ENCODE results near the gene FAM53B.

Gene FAM53B

DNA sequence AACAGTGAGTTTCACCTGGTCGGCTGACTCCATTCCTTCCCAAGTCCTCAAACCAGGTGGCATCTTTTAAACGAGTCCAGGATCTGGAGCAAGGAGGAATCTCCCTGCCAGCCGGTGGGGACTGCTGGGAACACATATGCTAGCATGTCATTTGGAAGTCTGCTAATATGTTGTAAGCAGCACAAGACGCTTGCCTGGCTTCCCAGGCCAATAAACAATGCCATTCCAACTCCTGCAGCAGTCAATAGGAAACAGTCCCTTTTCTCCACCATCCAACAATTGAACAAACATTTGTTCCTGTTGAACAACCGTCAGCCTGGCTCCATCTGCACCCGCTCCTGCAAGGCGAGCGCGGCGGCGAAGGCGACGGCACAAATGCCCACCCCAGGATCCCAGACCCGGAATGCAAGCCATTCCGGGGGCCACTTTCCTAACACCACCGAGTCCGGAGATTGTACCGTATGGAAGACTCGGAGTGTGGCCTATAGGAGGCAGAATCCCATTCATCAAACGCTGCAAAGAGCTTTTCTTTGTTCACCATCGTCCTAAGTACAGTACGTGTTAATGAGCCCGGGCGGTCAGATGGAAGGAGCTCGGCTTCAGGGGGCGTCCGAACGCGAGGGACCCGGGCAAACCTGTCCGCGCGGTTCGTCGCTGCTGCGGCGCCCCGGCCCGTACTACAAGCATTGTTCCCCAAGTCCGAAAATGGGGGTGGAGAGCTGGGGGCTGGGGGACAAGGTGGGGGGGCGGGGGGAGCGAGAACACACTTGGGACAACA is 1.6 kb downstream of the FAM53B start:
- DNase-seq (ENCODE audit: low spot score) (peak; percentile 30), FAIRE-seq (no peak)

GRCh38 chr10:124741922-124742412 is 2.2 kb downstream of the FAM53B start:
- FAIRE-seq (no peak), DNase-seq (ENCODE audit: low spot score) (no peak)

DNA sequence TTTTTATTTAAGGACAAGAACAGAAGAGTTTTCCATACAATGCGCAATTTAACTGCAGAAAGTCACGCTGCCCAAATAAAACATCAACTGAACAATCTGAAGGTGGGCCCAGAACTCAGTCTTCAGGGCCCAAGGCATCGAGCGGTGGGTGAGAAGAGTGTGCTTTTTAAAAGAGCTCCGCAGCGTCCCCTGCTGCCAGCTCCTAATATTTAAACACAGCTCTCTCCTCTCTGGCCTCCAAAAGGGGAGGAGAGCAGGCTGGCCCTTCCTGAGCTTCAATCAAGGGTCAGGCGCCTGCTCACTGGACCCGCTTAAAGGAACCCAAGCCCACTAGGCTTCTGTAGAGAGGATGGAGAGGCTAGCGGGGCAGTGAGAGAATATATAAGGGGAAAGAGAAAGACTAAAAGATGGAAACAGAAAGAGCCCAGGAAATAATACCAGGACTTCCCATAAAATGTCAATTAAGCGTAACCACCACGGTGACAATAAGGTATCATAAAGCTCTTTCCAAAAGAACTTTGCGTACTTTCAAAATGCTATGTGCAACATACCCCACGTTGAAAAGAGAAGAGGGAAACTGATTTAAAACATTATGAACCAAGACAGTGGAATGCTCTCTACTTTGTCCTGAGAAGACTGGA is 2.8 kb downstream of the FAM53B start:
- peak; percentile 72 for DNase-seq (ENCODE audit: low spot score)
- FAIRE-seq, result no peak

DNA sequence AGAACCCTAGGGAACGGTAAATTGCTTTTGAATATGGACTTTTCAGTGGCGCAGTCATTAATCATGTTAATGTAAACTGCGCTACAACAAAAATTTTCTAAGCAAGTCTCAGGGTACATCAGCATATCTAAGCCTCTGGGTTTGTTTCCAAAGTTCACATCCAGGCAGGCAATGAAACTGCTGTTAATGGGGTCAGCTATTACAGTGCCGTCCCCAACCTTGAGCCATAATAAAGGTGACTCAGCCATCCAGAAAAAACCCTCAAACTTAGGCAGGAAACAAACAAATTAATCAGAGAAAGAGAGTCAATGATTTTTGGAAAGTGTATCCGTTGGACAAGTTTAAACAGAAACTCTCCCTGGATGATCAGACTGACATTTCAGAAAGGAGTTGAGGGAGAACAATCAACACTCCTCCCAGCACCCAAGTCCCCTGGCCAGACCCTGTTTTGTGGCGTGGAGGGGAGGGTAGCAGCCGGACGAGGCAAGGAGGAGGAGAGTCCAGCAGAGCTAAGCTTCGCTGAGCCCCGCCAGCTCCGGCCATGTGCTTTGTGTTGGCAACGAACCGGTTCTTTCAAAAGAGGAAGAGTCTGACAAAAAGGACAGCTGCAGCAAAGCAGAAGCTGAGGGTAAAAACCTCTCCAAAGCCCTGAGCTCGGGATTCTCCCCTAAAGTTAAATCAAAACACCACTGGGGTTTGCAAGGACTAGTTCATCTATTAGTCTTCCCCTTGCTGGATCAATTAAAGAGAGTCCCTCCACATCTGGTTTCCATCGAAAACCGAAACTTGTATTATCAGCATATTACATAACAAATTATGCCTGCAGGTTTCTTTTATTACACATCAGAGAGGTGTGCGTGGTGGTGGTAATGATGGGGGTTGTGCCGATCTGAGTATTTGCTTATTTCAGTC is 3.6 kb downstream of the FAM53B start:
- FAIRE-seq, result no peak

GRCh38 chr10:124739986-124740368 is 4.2 kb downstream of the FAM53B start:
- no peak for FAIRE-seq
- no peak for DNase-seq (ENCODE audit: low spot score)

More for the DNA sequence above, 3.6 kb downstream of the FAM53B start:
- DNase-seq (ENCODE audit: low spot score), result no peak

- DNase-seq (ENCODE audit: low spot score) (no peak), FAIRE-seq (no peak)
Observed at GRCh38 chr10:124739119-124739921, 4.9 kb downstream of the FAM53B start.

DNA sequence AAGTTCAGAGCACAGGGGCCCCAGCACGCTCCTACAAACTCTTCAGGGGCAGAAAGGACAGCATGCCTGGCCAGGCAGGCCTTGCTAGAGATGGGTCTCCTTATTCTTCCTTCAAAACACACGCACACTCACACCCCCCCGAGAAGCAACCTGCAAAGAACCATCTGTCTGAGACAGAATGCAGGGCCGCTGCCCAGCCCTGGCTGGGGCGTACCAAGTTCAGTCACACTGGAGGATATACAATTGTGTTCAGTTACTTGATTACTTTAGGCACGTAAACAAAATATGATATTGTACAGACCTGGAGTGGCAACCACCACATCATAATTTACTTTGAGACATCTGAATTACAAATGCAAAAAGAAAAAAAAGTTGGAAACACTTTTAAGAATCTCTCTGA is 5.7 kb downstream of the FAM53B start:
- DNase-seq (ENCODE audit: low spot score) (no peak), FAIRE-seq (no peak)

- DNase-seq (ENCODE audit: low spot score) (no peak), FAIRE-seq (no peak)
Observed at GRCh38 chr10:124737708-124738107, 6.5 kb downstream of the FAM53B start.

GRCh38 chr10:124737221-124737620 is 7.0 kb downstream of the FAM53B start:
- FAIRE-seq (no peak), DNase-seq (ENCODE audit: low spot score) (no peak)

DNA sequence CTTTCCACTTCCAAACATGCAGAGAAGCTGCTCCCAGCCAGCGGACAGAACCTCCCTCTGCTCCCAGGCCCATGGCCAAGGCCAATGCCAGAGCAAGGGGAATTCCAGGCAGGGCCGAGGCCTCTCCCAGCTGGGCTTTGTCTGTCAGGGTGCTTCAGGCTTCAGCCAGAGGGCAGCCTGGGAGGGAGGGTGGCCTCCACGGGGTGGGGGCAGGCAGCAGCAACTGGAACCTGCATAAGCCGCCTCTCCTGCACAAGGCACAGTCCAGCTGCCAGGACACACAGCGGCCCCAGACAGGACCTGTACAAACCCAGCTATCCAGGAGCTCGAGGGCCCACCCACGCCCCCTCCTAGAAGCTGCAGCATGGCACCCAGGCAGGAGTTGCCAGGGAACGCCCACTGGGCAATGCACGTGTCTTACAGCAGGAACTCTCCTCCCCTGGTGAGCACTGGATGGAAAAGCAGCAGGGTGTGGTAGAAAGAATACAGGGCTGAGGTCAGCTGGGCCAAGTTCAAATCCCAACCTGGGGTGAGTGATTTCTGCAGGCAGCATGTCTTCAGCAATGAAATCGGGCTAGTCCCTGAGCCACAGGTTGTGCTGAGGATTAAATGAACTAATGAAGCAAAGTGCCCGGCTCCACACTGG is 7.6 kb downstream of the FAM53B start:
- DNase-seq (ENCODE audit: low spot score), result no peak
- no peak for FAIRE-seq

DNA sequence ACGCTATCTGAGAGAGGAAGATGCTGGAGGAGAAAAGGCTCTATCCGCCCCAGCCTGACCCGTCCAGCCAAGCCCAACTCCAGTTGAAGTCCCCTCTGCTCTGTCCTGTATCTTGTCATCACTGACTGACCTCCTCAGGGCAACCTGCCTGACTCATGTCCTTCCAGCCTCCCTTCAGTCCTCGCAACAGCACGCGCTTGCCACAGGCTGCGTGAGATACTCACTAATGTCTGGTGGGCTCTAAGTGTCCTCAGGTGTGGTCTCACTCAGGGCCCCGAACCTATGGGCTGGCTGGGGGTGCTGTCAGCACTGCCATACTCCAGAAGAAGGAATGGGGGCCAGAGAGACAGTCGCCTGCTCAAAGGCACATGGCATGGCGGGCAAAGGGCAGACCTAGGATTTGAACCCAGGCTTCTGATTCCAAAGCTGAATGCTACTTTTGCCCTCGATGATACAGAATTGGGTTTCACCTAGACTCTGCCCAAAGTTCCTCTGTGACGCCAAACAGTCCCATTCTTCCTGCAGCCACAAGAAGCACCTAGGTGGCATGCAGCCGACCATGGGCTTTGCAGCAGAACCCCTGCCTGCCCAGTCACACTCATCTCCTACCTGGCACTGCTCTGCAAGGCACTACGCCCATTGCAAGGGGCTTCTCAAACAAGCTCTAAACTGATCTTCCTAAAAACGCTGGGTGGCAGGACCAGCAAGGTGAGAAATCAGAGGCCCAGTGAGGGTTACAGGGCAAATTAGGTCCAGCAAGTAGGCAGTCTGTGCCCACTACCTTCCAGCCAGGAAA is 8.5 kb downstream of the FAM53B start:
- DNase-seq (ENCODE audit: low spot score), result no peak
- no peak for FAIRE-seq

DNA sequence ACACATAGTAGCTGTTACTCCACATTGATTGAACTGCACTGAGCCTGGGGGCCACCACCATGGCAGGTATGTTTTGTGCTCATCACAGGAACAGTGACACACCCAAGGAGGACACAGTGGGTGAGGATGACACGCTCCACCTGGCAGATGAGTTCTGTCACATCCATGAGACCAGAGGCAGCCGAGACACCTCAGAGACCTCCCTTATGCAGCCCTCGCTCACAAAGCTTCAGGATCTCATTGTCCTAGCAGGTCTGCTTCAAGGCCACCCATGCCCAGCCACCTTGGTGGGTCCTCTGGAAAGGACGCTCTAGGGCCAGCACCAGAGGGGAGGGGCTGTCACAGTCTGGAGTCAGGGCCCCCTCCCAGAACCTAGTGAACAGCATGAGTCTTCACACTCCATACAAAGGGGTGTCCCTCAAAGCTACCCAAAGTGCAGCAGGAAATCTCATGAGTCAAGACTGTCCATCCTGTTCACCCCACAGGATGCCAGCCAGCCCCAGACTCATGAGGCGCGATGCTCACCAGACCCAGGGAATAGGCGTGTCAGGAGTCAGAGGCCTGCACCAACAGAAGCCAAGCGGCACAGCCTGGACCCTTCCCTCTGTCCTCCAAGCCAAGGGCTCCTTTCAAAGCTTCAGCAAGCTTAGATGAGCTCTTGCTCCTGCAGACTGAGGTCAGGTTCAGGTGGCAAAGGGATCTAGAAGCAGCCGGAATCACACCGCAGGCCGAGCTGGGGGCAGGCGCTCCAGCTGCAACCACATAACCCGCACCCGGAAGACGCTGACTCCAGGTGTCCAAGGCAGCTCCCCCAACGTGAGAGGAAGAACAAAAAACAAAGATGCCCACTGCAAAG is 9.6 kb downstream of the FAM53B start:
- no peak for FAIRE-seq
- no peak for DNase-seq (ENCODE audit: low spot score)

- DNase-seq (ENCODE audit: low spot score) (no peak), FAIRE-seq (no peak)
Observed at GRCh38 chr10:124733571-124734245, 10.5 kb downstream of the FAM53B start.

DNA sequence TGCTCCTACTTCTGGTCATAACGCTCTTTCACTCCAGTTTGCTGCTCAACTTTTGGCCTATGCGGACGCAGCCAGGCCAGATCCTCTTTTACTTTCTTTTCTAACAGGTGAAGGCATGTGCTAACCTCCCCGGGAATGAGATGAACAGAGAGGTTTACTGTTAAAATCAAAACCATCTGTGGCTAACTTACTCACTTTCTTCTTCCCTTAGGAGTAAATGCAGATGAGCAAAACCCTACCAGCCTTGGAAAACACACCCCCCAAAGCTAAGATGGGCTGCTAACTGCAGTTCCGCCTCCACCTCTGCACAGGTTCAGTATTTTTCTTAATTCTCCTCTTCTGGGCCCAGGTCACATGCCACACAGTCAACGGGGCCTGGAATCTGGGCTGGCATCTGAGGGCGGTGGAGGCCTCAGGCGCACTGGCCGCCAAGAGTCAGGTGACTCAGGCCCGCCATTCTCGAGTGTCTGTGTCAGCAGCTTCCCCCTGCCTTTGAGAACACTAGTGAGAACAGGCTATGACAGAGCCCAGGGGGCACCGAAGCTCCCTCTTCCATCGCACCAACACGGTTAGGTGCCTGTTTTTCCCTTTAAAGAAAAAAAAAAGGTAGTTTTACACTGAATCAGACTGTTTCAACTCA is 11.1 kb downstream of the FAM53B start:
- no peak for FAIRE-seq
- no peak for DNase-seq (ENCODE audit: low spot score)

- DNase-seq (ENCODE audit: low spot score) (no peak), FAIRE-seq (no peak)
Observed at GRCh38 chr10:124731551-124731950, 12.6 kb downstream of the FAM53B start.

DNA sequence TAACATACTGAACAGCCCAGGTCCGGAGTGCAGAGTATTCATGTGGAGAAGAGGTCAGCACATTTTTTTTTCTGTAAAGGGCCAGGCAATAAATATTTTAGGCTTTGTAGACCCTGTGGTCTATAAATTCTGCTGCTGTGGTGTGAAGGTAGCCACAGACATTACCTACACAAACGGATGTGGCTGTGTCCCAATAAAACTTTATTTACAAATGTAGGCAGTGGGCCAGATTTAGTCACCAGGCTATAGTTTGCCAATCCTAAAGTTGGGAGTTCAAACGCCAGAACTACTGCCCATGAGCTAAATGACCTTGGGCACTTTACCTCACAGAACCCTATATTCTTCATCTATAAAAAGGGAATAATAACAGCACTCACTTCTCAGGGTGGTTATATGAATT is 13.4 kb downstream of the FAM53B start:
- DNase-seq (ENCODE audit: low spot score), result no peak
- no peak for FAIRE-seq

DNA sequence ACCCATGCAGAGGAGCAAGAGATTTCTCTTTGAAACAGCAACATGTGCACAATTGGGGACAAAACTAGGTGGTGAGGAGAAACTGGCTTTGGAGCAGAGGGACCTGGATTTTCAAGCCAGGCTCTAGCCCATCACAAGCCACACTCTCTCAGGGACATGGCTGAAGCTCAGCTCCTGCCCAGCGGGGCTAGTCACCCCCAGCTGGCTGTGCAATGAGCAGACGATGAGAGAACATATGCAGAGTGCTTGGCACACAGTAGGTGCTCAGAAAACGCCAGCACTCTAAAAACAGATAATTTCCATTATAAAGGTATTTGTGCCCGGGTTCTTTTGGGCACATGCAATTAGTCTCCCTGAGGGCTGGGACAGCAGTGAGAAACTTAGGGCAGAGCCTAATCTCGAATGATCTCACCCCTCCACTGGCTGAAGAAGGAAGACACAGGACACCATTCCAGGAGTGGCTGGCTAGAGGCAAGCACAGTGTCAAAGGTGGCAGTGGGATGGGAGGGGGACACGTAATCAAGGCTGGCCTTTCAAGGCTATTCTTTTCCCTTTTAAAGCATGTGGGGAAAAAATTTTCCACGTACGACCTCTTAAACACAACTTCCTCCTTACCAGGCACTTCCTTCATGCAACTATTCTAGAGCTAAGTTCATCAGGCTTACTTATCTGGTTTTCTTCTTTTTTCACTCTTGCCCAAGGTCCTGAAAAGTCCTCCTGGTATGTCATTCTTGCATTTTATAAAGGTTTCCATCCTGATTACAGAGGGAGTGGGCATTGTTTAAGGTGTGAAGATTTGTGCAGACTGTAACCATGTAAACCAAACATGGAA is 15.1 kb downstream of the FAM53B start:
- no peak for DNase-seq (ENCODE audit: low spot score)
- FAIRE-seq, result no peak
